Cardiac muscle cell (in vitro differentiated cells and primary cell): Measurements from ENCODE around the gene GPR84. TPM values are rescaled to one million over a fixed set of nuclear protein-coding genes. Genes with fewer than 3 reads are reported as not detected.
A peak's percentile ranks its signal among the peaks of the same experiment; 100 is the strongest.

Source experiments
- DNase-seq, 2 donors: peaks; one replicate each; pipeline versions ENCODE4 v3.0.0 to v3.0.0-alpha.2; 2010 to 2017; ENCODE audit warnings: low read depth in 1 of 2, low spot score in 1 of 2
- H3K27ac ChIP-seq: fragments of 200-600 bp; sonication (generic); 2 replicates; pipeline ENCODE4 v1.5.1; 2016
- H3K27me3 ChIP-seq: fragments of 200-600 bp; sonication (generic); 2 replicates; pipeline ENCODE4 v1.6.0; 2016; ENCODE audit warnings: control low read depth
- H3K36me3 ChIP-seq: fragments of 200-600 bp; sonication (generic); 2 replicates; pipeline ENCODE4 v1.5.1; 2016; ENCODE audit warnings: control low read depth
- H3K4me1 ChIP-seq: fragments of 200-600 bp; sonication (generic); 2 replicates; pipeline ENCODE4 v1.8.1; 2017; ENCODE audit warnings: low read depth, mild to moderate bottlenecking, mixed run types
- H3K4me3 ChIP-seq: fragments of 200-600 bp; sonication (generic); 2 replicates; pipeline ENCODE4 v1.5.1; 2016; ENCODE audit warnings: mild to moderate bottlenecking
- H3K9me3 ChIP-seq: fragments of 200-600 bp; sonication (generic); 2 replicates; pipeline ENCODE4 v1.5.1; 2017; ENCODE audit warnings: low read depth, mild to moderate bottlenecking, control low read depth
- CTCF ChIP-seq: IDR thresholded peaks from 2 replicates; pipeline ENCODE4 v1.5.1; 2012; ENCODE audit warnings: low read depth, mild to moderate bottlenecking, low read length
- polyA plus RNA-seq: library from polyadenylated mRNA; unstranded; fragments of >200 nt; fragmentation: Nextera tagmentation; extraction: Ambion mirVana; gene quantifications from 2 replicates; pipeline ENCODE4 v1.2.1, GENCODE V29; 2016
- total RNA-seq: library from RNA; depleted of rRNA; stranded (reverse); fragments of >200 nt; gene quantifications from 2 replicates; pipeline ENCODE4 v1.2.3, GENCODE V29; 2016

Gene GPR84
- total and polyA plus RNA-seq, 2 experiments from 2014 or later: 0.09 TPM; not detected in 1

GRCh38 chr12:54338698-54339296 lies 25.5 kb downstream of the GPR84 start:
- peak in 1 of 2 donors; percentile 74 for DNase-seq
- TF ChIP-seq CTCF: no peak
- Histone ChIP-seq H3K27ac (peak overlapping the region; percentile 93), H3K9me3 (no peaks in the 10 kb centered on the region), H3K4me3 (no peak overlapping the region), H3K4me1 (peaks cover 47% of the 10 kb centered on the region), H3K27me3 (no peaks in the 10 kb centered on the region), H3K36me3 (peaks cover 16% of the 10 kb centered on the region)

GRCh38 chr12:54337854-54338650 lies 26.2 kb downstream of the GPR84 start:
- DNase-seq: no peak
- H3K36me3 ChIP-seq: peaks cover 8% of the 10 kb centered on the region
- peak overlapping the region; percentile 93 for H3K27ac ChIP-seq
- H3K4me1 ChIP-seq: peaks cover 47% of the 10 kb centered on the region
- TF ChIP-seq CTCF: no peak
- no peaks in the 10 kb centered on the region for H3K27me3 ChIP-seq
- H3K4me3 ChIP-seq: no peak overlapping the region
- H3K9me3 ChIP-seq: no peaks in the 10 kb centered on the region

- peak in 1 of 2 donors; percentile 61 for DNase-seq
- no peaks in the 10 kb centered on the region for H3K27me3 ChIP-seq
- H3K4me1 ChIP-seq: peaks cover 46% of the 10 kb centered on the region
- no peak overlapping the region for H3K4me3 ChIP-seq
- no peaks in the 10 kb centered on the region for H3K9me3 ChIP-seq
- H3K36me3 ChIP-seq: peaks cover 4% of the 10 kb centered on the region
- no peak for TF ChIP-seq CTCF
- peak overlapping the region; percentile 93 for H3K27ac ChIP-seq
These were observed 26.9 kb downstream of the GPR84 start for GRCh38 chr12:54337280-54337842.

- peaks cover 28% of the 10 kb centered on the region for H3K4me1 ChIP-seq
- DNase-seq: no peak
- TF ChIP-seq CTCF: no peak
- no peaks in the 10 kb centered on the region for H3K36me3 ChIP-seq
- no peak overlapping the region for H3K27ac ChIP-seq
- H3K27me3 ChIP-seq: no peaks in the 10 kb centered on the region
- no peaks in the 10 kb centered on the region for H3K9me3 ChIP-seq
- no peak overlapping the region for H3K4me3 ChIP-seq
These were observed 30.8 kb downstream of the GPR84 start for GRCh38 chr12:54333420-54334034.

GRCh38 chr12:54331461-54331860 lies 32.8 kb downstream of the GPR84 start:
- no peak for DNase-seq
- Histone ChIP-seq H3K27me3 (no peaks in the 10 kb centered on the region), H3K27ac (no peak overlapping the region), H3K36me3 (no peaks in the 10 kb centered on the region), H3K4me3 (no peak overlapping the region), H3K9me3 (no peaks in the 10 kb centered on the region), H3K4me1 (peaks cover 14% of the 10 kb centered on the region)
- no peak for TF ChIP-seq CTCF
